Glutamatergic neuron (in vitro differentiated cells): Measurements from ENCODE around the gene TEX11. TPM values are rescaled to one million over a fixed set of nuclear protein-coding genes. Genes with fewer than 3 reads are reported as not detected.
"Not testable (repeated sequence)": the region's sequence is repeated elsewhere in the genome, so short reads cannot be mapped to it uniquely, and the experiment has no call there.

Experiments used
- DNase-seq: peaks from one replicate; pipeline ENCODE4 v3.0.0; 2022
- H3K27ac Mint-ChIP-seq: one replicate; pipeline ENCODE4 v1.8.0; 2020; ENCODE audit warnings: mild to moderate bottlenecking, mixed read lengths, inconsistent platforms; ENCODE audit not compliant: unreplicated experiment
- H3K27me3 Mint-ChIP-seq: one replicate; pipeline ENCODE4 v1.8.0; 2020; ENCODE audit warnings: mild to moderate bottlenecking, moderate library complexity, mixed read lengths, inconsistent platforms; ENCODE audit not compliant: unreplicated experiment
- H3K36me3 Mint-ChIP-seq: one replicate; pipeline ENCODE4 v1.8.0; 2020; ENCODE audit warnings: mild to moderate bottlenecking, mixed read lengths, inconsistent platforms; ENCODE audit not compliant: unreplicated experiment
- H3K4me1 Mint-ChIP-seq: one replicate; pipeline ENCODE4 v1.8.0; 2020; ENCODE audit warnings: mild to moderate bottlenecking, low read depth, mixed read lengths, inconsistent platforms; ENCODE audit not compliant: unreplicated experiment
- H3K4me3 Mint-ChIP-seq: one replicate; pipeline ENCODE4 v1.8.0; 2020; ENCODE audit warnings: mild to moderate bottlenecking, mixed read lengths, inconsistent platforms; ENCODE audit not compliant: unreplicated experiment
- H3K9me3 Mint-ChIP-seq: one replicate; pipeline ENCODE4 v1.8.0; 2020; ENCODE audit warnings: mild to moderate bottlenecking, moderate library complexity, mixed read lengths, inconsistent platforms; ENCODE audit not compliant: unreplicated experiment
- total RNA-seq: library from RNA; stranded (reverse); fragmentation: NEBNext Ultra II Directional; extraction: Animal tissue kit (Norgen Biotek cat#: 25700); gene quantifications from one replicate; pipeline ENCODE4 v1.2.1, GENCODE V29; 2021; ENCODE audit not compliant: unreplicated experiment
- TF ChIP-seq, protein P1 (sequence below): fragments of 200-600 bp; sonication (generic); IDR thresholded peaks from one replicate; pipeline ENCODE4 v1.5.0; 2021; ENCODE audit not compliant: partially characterized antibody, unreplicated experiment

The TEX11 gene
- total RNA-seq, 1 donor from 2014 or later: not detected

DNA sequence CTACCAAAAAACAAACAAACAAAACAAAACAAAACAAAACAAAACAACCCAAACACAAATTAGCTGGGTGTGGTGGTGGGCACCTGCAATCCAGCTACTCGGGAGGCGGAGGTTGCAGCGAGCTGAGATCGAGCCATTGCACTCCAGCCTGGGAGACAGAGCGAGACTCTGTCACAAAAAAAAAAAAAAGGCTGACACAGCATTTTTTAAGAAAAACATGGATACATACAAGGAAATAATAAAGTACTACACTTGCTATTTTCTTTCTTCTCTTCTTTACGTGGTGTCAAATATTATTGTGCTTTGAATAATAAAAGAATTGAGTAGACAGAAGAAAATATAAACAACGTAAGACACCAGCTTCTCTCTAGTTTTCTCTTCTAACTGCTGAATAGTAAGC lies 73.9 kb downstream of the TEX11 start:
- DNase-seq: no peak
- Mint-ChIP-seq H3K4me1 (no peaks in the 10 kb centered on the region), H3K4me3 (no peak overlapping the region), H3K9me3 (no peaks in the 10 kb centered on the region), H3K27ac (no peak overlapping the region), H3K36me3 (no peaks in the 10 kb centered on the region), H3K27me3 (no peaks in the 10 kb centered on the region)
- TF ChIP-seq, protein P1, sequence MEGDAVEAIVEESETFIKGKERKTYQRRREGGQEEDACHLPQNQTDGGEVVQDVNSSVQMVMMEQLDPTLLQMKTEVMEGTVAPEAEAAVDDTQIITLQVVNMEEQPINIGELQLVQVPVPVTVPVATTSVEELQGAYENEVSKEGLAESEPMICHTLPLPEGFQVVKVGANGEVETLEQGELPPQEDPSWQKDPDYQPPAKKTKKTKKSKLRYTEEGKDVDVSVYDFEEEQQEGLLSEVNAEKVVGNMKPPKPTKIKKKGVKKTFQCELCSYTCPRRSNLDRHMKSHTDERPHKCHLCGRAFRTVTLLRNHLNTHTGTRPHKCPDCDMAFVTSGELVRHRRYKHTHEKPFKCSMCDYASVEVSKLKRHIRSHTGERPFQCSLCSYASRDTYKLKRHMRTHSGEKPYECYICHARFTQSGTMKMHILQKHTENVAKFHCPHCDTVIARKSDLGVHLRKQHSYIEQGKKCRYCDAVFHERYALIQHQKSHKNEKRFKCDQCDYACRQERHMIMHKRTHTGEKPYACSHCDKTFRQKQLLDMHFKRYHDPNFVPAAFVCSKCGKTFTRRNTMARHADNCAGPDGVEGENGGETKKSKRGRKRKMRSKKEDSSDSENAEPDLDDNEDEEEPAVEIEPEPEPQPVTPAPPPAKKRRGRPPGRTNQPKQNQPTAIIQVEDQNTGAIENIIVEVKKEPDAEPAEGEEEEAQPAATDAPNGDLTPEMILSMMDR: no peak

DNA sequence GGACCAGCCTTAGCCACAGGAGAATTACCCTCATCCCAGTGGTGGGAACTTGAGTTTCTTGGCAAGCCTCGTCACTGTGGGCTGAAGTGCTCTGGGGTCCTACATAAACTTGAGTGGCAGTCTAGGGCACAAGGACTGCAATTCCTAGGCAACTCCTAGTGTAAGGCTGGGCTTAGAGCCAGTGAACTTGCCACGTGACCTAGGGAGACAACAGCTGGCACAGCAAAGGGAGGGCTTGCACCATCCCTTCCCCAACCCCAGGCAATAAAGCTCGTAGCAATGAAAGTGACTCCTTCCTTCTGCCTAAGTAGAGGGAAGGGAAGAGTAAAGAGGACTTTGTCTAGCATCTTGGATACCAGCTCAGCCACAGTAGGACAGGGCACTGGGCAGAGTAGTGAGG lies 81.8 kb downstream of the TEX11 start:
- Mint-ChIP-seq H3K27me3 (no peaks in the 10 kb centered on the region), H3K4me1 (no peaks in the 10 kb centered on the region), H3K9me3 (no peaks in the 10 kb centered on the region), H3K27ac (no peak overlapping the region), H3K4me3 (no peak overlapping the region), H3K36me3 (no peaks in the 10 kb centered on the region)
- DNase-seq: no peak
- TF ChIP-seq, protein P1: no peak

DNA sequence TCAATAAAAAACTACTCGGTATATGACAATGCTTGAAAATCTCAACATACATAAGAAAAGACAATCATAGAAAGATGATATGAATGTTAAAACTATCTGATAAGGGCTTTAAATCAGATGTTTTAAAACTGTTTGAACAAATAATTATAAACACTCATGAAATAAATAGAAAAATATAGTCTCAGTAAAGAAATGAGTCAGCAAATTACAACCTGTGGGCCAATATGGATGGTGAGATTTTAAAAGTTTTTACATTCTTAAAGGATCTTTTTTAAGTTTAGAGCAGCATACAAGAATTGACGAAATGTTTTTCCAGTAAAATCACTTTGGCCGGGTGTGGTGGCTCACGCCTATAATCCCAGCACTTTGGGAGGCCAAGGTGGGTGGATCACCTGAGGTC lies 83.1 kb downstream of the TEX11 start:
- TF ChIP-seq, protein P1: no peak
- no peaks in the 10 kb centered on the region for H3K9me3 Mint-ChIP-seq
- no peaks in the 10 kb centered on the region for H3K27me3 Mint-ChIP-seq
- no peak overlapping the region for H3K27ac Mint-ChIP-seq
- no peaks in the 10 kb centered on the region for H3K36me3 Mint-ChIP-seq
- H3K4me3 Mint-ChIP-seq: no peak overlapping the region
- no peak for DNase-seq
- no peaks in the 10 kb centered on the region for H3K4me1 Mint-ChIP-seq

DNA sequence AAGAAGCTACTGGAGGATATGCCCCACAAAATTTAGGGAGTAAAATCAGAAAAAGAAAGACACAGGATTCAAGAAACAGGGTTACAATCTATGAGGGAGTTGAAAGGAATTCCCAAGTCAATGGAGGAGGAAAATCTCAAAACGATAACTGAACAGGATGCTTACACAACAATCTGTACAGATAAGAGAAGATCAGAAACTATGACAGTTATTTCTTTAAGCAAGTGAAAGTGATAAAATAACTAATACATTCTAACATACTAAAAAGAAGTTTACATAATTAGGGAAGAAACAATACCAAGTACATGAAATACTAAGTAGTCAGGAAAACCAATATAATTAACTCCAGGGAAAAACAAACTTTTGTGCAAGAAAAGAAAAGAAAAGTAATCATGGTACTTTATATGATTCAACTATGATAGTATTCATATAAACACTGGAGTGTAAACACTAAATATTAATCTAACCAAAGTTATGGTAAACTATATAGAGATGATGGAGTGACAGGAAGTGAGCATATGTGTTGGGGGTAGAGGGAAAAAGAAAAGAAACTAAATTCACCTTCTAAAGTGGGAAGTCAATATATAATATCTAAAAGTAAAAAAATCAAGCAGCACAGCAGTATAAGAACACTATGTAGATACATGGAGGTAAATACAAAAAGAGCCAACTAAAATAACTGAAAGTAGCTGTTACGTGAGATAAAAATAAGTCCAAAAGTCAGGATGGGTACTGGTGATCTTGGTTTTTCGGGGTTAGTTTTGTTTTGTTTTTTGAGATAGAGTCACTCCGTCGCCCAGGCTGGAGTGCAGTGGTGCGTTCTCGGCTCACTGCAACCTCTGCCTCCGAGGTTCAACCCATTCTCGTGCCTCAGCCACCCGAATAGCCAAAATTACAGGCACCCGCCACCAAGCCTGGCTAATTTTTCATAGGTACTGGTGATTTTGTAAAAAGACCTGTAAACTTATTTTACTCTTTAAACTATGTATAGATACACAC lies 99.3 kb downstream of the TEX11 start:
- DNase-seq: no peak
- TF ChIP-seq, protein P1: no peak
- H3K9me3 Mint-ChIP-seq: no peaks in the 10 kb centered on the region
- no peak overlapping the region for H3K4me3 Mint-ChIP-seq
- no peaks in the 10 kb centered on the region for H3K36me3 Mint-ChIP-seq
- H3K27ac Mint-ChIP-seq: no peak overlapping the region
- H3K4me1 Mint-ChIP-seq: no peaks in the 10 kb centered on the region
- H3K27me3 Mint-ChIP-seq: no peaks in the 10 kb centered on the region

DNA sequence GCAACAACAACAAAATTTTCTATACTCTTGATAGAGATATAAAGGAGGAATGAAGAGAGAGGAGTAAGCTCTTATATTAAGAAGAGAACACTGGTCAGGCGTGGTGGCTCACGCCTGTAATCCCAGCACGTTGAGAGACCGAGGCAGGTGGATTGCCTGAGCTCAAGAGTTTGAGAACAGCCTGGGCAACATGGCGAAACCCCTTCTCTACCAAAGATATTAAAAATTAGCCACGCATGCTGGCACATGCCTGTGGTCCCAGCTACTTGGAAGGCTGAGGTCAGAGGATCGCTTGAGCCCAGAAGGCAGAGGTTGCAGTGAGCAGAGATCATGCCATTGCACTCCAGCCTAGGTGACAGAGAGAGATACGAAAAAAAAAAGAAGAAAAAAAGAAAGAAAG lies 102.4 kb downstream of the TEX11 start:
- Mint-ChIP-seq H3K4me1 (no peaks in the 10 kb centered on the region), H3K27ac (no peak overlapping the region), H3K9me3 (no peaks in the 10 kb centered on the region), H3K4me3 (no peak overlapping the region), H3K27me3 (no peaks in the 10 kb centered on the region), H3K36me3 (no peaks in the 10 kb centered on the region)
- TF ChIP-seq, protein P1: no peak
- no peak for DNase-seq

DNA sequence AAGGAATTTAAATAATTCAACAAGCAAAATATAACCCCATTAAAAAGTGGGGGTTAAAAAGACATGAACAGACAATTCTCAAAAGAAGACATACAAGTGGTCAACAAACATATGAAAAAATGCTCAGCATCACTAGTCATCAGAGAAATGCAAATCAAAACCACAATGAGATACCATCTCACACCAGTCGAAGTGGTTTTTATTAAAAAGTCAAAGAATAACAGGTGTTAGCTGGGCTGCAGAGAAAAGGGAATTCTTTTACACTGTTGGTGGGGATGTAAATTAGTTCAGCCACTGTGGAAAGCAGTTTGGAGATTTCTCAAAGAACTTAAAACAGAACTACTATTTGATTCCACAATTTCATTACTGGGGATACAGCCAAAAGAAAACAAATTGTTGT lies 111.8 kb downstream of the TEX11 start:
- H3K4me1 Mint-ChIP-seq, H3K27ac Mint-ChIP-seq, H3K4me3 Mint-ChIP-seq, DNase-seq, H3K36me3 Mint-ChIP-seq, H3K27me3 Mint-ChIP-seq, H3K9me3 Mint-ChIP-seq: not testable (repeated sequence)
